Mesenchymal stem cell (in vitro differentiated cells and primary cell): ENCODE measurements around the gene QSOX1.

Experiments used
- DNase-seq: peaks from one replicate; pipeline ENCODE4 v3.0.0-alpha.2; 2013
- H2AFZ ChIP-seq: one replicate; pipeline ENCODE4 v1.6.1; 2013; ENCODE audit warnings: low read depth, mild to moderate bottlenecking, control low read depth, inconsistent platforms, low read length, moderate library complexity
- H2AK5ac ChIP-seq: 2 replicates; pipeline ENCODE4 v1.6.1; 2013; ENCODE audit warnings: low read length, moderate library complexity, mild to moderate bottlenecking, inconsistent platforms; ENCODE audit not compliant: severe bottlenecking
- H2BK120ac ChIP-seq: one replicate; pipeline ENCODE4 v1.6.1; 2013; ENCODE audit warnings: low read depth, mild to moderate bottlenecking, inconsistent platforms, low read length, moderate library complexity
- H2BK12ac ChIP-seq, 2 experiments: one replicate each; pipeline ENCODE4 v1.6.1; 2013; ENCODE audit warnings: inconsistent platforms in 2 of 2, low read length in 2 of 2, mild to moderate bottlenecking in 2 of 2, moderate library complexity in 2 of 2, control low read depth in 1 of 2
- H2BK15ac ChIP-seq: one replicate; pipeline ENCODE4 v1.6.1; 2013; ENCODE audit warnings: mild to moderate bottlenecking, low read depth, inconsistent platforms; ENCODE audit not compliant: poor library complexity, severe bottlenecking
- H2BK5ac ChIP-seq: 2 replicates; pipeline ENCODE4 v1.6.1; 2013; ENCODE audit warnings: low read depth, mild to moderate bottlenecking, low read length, control low read depth, inconsistent platforms; ENCODE audit not compliant: poor library complexity, severe bottlenecking
- H3K14ac ChIP-seq, 2 experiments: one replicate each; pipeline ENCODE4 v1.6.1; 2013; ENCODE audit warnings: inconsistent platforms in 2 of 2, low read length in 2 of 2, control low read depth in 1 of 2, mild to moderate bottlenecking in 1 of 2, moderate library complexity in 1 of 2
- H3K18ac ChIP-seq, 2 experiments: one replicate each; pipeline ENCODE4 v1.6.1; 2013; ENCODE audit warnings: inconsistent platforms in 2 of 2, low read length in 2 of 2, control low read depth in 1 of 2, low read depth in 1 of 2, mild to moderate bottlenecking in 1 of 2
- H3K23ac ChIP-seq, 2 experiments: one replicate each; pipeline ENCODE4 v1.6.1; 2013; ENCODE audit warnings: inconsistent platforms in 2 of 2, low read length in 2 of 2, mild to moderate bottlenecking in 2 of 2, moderate library complexity in 2 of 2, control low read depth in 1 of 2
- H3K27ac ChIP-seq: 2 replicates; pipeline ENCODE4 v1.5.1; 2013; ENCODE audit warnings: mild to moderate bottlenecking, moderate library complexity, low read length, control low read depth, inconsistent platforms; ENCODE audit not compliant: poor library complexity, severe bottlenecking
- H3K27me3 ChIP-seq, 2 experiments: 2 replicates each; pipeline versions ENCODE4 v1.6.1 to v1.7.0; 2013; ENCODE audit warnings: low read length in 2 of 2, mild to moderate bottlenecking in 2 of 2, moderate library complexity in 2 of 2, control low read depth in 1 of 2, inconsistent platforms in 1 of 2; ENCODE audit not compliant: control insufficient read depth in 1 of 2, insufficient read depth in 1 of 2
- H3K36me3 ChIP-seq, 2 experiments: 2 replicates each; pipeline versions ENCODE4 v1.6.1 to v1.7.0; 2013; ENCODE audit warnings: low read length in 2 of 2, control low read depth in 1 of 2, inconsistent platforms in 1 of 2, low read depth in 1 of 2, mild to moderate bottlenecking in 1 of 2; ENCODE audit not compliant: insufficient read depth in 2 of 2, control insufficient read depth in 1 of 2
- H3K4ac ChIP-seq, 2 experiments: one replicate each; pipeline ENCODE4 v1.6.1; 2013; ENCODE audit warnings: inconsistent platforms in 2 of 2, low read length in 2 of 2, mild to moderate bottlenecking in 2 of 2, moderate library complexity in 2 of 2, control low read depth in 1 of 2, low read depth in 1 of 2
- H3K4me1 ChIP-seq: 2 replicates; pipeline ENCODE4 v1.6.1; 2013; ENCODE audit warnings: low read depth, low read length, control low read depth; ENCODE audit not compliant: control insufficient read depth, insufficient read depth
- H3K4me2 ChIP-seq: 2 replicates; pipeline ENCODE4 v1.6.1; 2013; ENCODE audit warnings: low read length, mild to moderate bottlenecking, inconsistent platforms; ENCODE audit not compliant: poor library complexity, severe bottlenecking
- H3K4me3 ChIP-seq, 2 experiments: 2 replicates each; pipeline versions ENCODE4 v1.5.1 to v1.7.0; 2013; ENCODE audit warnings: low read length in 2 of 2, mild to moderate bottlenecking in 2 of 2, control low read depth in 1 of 2, low read depth in 1 of 2; ENCODE audit not compliant: insufficient read depth in 1 of 2
- H3K79me1 ChIP-seq: replicated peaks from 2 replicates; pipeline ENCODE4 v1.6.1; 2013; ENCODE audit warnings: mild to moderate bottlenecking, control low read depth, low read length, inconsistent platforms; ENCODE audit not compliant: poor library complexity, severe bottlenecking
- H3K9ac ChIP-seq: 2 replicates; pipeline ENCODE4 v1.7.0; 2013; ENCODE audit warnings: mild to moderate bottlenecking, low read length, moderate library complexity
- H3K9me3 ChIP-seq: 2 replicates; pipeline ENCODE4 v1.7.0; 2013; ENCODE audit warnings: mild to moderate bottlenecking, low read length; ENCODE audit not compliant: control insufficient read depth
- H4K8ac ChIP-seq: one replicate; pipeline ENCODE4 v1.6.1; 2013; ENCODE audit warnings: inconsistent platforms, mild to moderate bottlenecking, low read length, moderate library complexity
- H4K91ac ChIP-seq: one replicate; pipeline ENCODE4 v1.6.1; 2013; ENCODE audit warnings: mild to moderate bottlenecking, low read length, inconsistent platforms
- WGBS: methylation state at CpG from one replicate; pipeline ENCODE4 v1.1.7; 2013; ENCODE audit warnings: mixed read lengths; 5-methylcytosine and 5-hydroxymethylcytosine counted together

QSOX1 gene

GRCh38 chr1:180167021-180167701 is 12.5 kb downstream of the QSOX1 start:
- Histone ChIP-seq H4K91ac (no peak overlapping the region), H3K36me3 (peaks cover 25 to 29% of the 10 kb centered on the region in 2 experiments), H3K27me3 (no peaks in the 10 kb centered on the region), H3K18ac (no peak overlapping the region), H3K23ac (no peak overlapping the region), H2BK15ac (no peak overlapping the region), H3K27ac (no peak overlapping the region), H4K8ac (no peak overlapping the region), H2BK120ac (no peak overlapping the region), H3K4me2 (no peak overlapping the region), H3K9ac (no peak overlapping the region), H2AFZ (no peak overlapping the region), H2BK12ac (no peak overlapping the region), H3K79me1 (peaks cover 60% of the 10 kb centered on the region), H3K4ac (no peak overlapping the region), H3K14ac (no peak overlapping the region), H3K9me3 (no peaks in the 10 kb centered on the region), H2AK5ac (no peak overlapping the region), H2BK5ac (no peak overlapping the region), H3K4me3 (no peak overlapping the region), H3K4me1 (peaks cover 17% of the 10 kb centered on the region)
- DNase-seq = no peak
- WGBS = 89% methylated on average over 8 of the region's 8 CpGs

GRCh38 chr1:180167721-180168467 is 13.2 kb downstream of the QSOX1 start:
- Histone ChIP-seq H3K4me1 (peaks cover 17% of the 10 kb centered on the region), H3K4me3 (no peak overlapping the region), H3K4me2 (no peak overlapping the region), H4K8ac (no peak overlapping the region), H3K36me3 (peaks cover 25 to 29% of the 10 kb centered on the region in 2 experiments), H3K27me3 (no peaks in the 10 kb centered on the region), H3K23ac (no peak overlapping the region), H2AK5ac (no peak overlapping the region), H3K18ac (peak overlapping the region in 1 of 2 experiments; percentile 18), H2BK15ac (no peak overlapping the region), H4K91ac (peak overlapping the region; percentile 25), H3K9me3 (no peaks in the 10 kb centered on the region), H3K14ac (peak overlapping the region in 1 of 2 experiments; percentile 44), H3K9ac (no peak overlapping the region), H3K27ac (peak overlapping the region; percentile 17), H2AFZ (no peak overlapping the region), H3K79me1 (peaks cover 61% of the 10 kb centered on the region), H3K4ac (no peak overlapping the region), H2BK120ac (no peak overlapping the region), H2BK5ac (no peak overlapping the region), H2BK12ac (no peak overlapping the region)
- DNase-seq = no peak
- WGBS = 78% methylated on average over 13 of the region's 13 CpGs

GRCh38 chr1:180168786-180169639 is 14.3 kb downstream of the QSOX1 start:
- peak; percentile 58 for DNase-seq
- H3K27me3 ChIP-seq = no peaks in the 10 kb centered on the region
- H2AFZ ChIP-seq = no peak overlapping the region
- peaks cover 17% of the 10 kb centered on the region for H3K4me1 ChIP-seq
- H3K4ac ChIP-seq = no peak overlapping the region
- peaks cover 25 to 33% of the 10 kb centered on the region in 2 experiments for H3K36me3 ChIP-seq
- H2BK15ac ChIP-seq = no peak overlapping the region
- H2BK120ac ChIP-seq = no peak overlapping the region
- H3K18ac ChIP-seq = no peak overlapping the region
- H2BK12ac ChIP-seq = peak overlapping the region in 1 of 2 experiments; percentile 22
- H2BK5ac ChIP-seq = no peak overlapping the region
- WGBS = 85% methylated on average over 12 of the region's 12 CpGs
- H3K9me3 ChIP-seq = no peaks in the 10 kb centered on the region
- H3K4me3 ChIP-seq = no peak overlapping the region
- no peak overlapping the region for H4K8ac ChIP-seq
- no peak overlapping the region for H3K4me2 ChIP-seq
- peaks cover 59% of the 10 kb centered on the region for H3K79me1 ChIP-seq
- H3K9ac ChIP-seq = no peak overlapping the region
- no peak overlapping the region for H3K23ac ChIP-seq
- no peak overlapping the region for H4K91ac ChIP-seq
- H3K14ac ChIP-seq = no peak overlapping the region
- H2AK5ac ChIP-seq = no peak overlapping the region
- H3K27ac ChIP-seq = no peak overlapping the region
